Left cardiac atrium (tissue), 4 donors: ENCODE measurements around the gene S100A7. TPM values are rescaled to one million over a fixed set of nuclear protein-coding genes. Genes with fewer than 3 reads are reported as not detected.
A peak's percentile ranks its signal among the peaks of the same experiment; 100 is the strongest.

Experiments
- ATAC-seq, 2 donors: fragments of 200-7000 bp; cut with Tn5 transposase; one replicate each; pipeline ENCODE4 v1.9.1; 2020; ENCODE audit warnings: mild to moderate bottlenecking in 2 of 2, moderate library complexity in 2 of 2
- DNase-seq: peaks from one replicate; pipeline ENCODE4 v3.0.0-alpha.2; 2020
- intact Hi-C, 2 donors: fragments of 100-400 bp; cut with DNase I; formaldehyde crosslinking; loops; one replicate each; pipeline versions ENCODE4 v1.14.1 to v1.15.1; 2022 to 2023
- long read RNA-seq: library from polyadenylated mRNA; unstranded; transcript quantifications from one replicate; pipeline ENCODE4 v2.0.0, GENCODE V29; 2021
- total RNA-seq, 2 donors: library from RNA; stranded (reverse); fragmentation: NEBNext Ultra II Directional; extraction: Animal tissue kit (Norgen Biotek cat#: 25700); gene quantifications; one replicate each; pipeline ENCODE4 v1.2.1, GENCODE V29; 2021
- donor health status: DM: no; HTN: yes; CAD: no.
- donor health status: DM: no; HTN: yes; CAD: no; lungs with severe emphysema.
- donor health status: DM: yes; HTN: yes; CAD: no.
- donor health status: Dilated cardiomyopathy.

S100A7 gene
- not detected for total RNA-seq
- long read RNA-seq = 0 reads

DNA sequence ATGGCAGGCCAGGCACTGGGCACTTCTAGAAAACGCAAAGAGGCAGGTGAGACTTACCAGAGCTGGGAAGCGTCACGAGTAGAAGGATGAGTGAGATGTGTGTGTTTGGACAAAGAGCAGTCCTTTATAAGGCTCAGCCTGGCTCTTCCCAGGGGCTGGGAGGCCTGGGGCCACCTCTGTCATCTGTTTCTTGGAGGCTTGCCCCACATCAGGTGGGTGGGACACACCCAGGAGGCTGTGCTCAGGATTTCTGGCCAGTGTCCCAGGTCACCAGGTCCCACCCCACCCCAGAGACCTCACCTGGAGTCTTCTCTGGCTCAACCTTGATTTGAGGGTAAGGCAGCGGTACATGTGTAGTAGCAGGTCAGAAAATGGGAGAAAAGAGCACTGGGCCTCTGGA is at the start of gene S100A7:
S100A7 (minus strand) TSS at position 101 of the 400 bp plus-strand sequence. CDS start 1,638 bp downstream, outside the sequence.
- ATAC-seq (no peak), DNase-seq (no peak)
- intact Hi-C loops = no loop called here

DNA sequence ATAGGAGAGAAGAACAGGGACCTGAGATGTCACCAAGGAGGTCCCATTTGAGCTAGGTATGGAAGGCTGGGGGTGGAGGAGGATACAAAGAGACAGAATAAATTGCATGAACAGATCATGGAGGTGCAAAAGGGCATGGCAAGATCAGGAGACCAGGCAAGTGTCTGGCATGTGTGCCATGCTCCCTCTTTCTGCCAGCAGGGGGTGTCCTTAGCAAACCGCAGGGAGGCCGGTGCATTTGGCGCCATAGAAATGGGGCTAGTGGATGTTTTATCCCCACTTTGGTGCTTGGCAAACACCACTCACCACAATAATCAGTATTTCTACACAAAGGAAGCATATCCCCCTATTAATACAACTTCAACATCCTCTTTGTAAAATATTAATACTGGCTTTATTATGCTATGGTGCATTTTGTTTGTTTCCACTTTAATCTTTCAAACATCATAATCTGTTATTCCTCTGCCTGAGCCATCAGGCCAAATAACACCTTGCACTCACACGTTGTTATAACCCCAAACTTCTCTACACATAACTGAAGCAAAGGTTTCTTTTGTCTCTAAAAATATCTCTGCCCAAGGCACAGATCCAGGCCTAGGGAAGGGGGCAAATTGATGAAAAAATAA is 49.4 kb upstream of the S100A7 start:
- intact Hi-C loops = loop anchor here (2.0 to 10.0 kb wide), 3 partner anchors 59 to 392 kb away; partner anchors contain the start of gene SLC27A3 (in 1 of the 2)
- ATAC-seq (no peak), DNase-seq (peak; percentile 49)

- intact Hi-C loops = loop anchor here in 1 of 2 donors (5.0 kb wide), 1 partner anchor 393 kb away; no protein-coding TSS in a partner anchor
- no peak for ATAC-seq
- no peak for DNase-seq
These were observed 48.6 kb upstream of the S100A7 start for GRCh38 chr1:153509036-153509435.

DNA sequence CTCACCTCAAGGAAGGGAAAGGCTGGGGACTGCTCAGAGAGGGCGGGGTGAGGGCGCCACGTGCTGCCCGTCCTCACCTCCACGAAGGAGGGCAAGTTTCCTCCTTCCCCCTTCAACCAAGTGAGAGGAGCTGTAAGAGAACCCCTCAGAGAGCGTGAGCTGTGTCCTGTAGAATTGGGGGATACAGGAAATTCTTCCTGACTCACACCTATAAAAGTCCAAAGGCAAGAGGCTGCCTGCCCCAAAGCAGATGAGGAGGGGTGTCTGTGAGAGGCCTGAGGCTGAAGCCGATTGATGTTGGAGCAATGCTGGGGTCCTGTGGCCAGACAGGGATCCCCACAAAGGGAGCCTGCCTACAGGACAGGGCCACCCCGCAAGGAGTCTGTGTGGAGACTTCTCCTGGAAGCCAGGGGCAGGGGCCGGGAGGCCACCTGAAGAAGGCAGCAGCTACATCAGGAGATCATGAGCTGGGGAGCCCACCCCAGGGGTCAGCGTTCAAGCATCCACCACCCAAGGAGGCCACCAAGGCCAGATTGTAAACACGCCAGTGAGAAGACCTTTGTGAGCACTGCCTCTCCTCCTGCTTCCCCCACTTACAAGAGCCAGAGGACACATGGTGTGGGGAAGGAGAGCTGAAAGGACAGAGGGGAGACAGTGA is 47.6 kb upstream of the S100A7 start:
- no peak for ATAC-seq
- intact Hi-C loops = loop anchor here in 1 of 2 donors (5.0 kb wide), 1 partner anchor 394 kb away; no protein-coding TSS in a partner anchor
- DNase-seq = no peak

DNA sequence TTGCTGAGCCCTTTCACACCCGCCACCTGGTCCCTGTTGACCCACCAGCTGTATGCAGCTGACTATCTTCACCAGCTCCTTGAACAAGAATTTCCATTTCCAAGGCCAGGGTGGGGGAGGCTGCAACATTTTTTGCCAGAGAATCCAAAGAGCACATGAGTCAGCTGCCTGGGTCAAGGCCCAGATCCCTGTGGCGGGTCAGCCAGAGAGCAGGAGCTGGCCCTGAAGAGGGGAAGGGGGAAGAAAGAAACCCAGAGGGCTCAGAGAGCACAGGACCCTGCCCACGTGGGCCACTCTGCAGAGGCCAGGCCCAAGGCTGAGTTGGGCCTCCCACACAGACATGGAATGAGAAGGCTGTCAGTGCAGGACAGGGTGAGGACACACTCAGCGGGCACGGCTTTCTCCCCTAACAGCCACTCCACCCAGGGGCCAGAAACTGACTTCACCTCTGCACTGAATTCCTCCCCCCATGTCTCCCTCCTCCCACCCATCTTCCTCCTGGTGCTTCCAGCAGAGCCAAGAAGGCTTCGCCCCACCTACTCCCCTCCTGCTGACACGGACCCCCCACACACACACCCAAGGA is 46.5 kb upstream of the S100A7 start:
- DNase-seq = peak; percentile 86
- peak; percentile 87 for ATAC-seq
- intact Hi-C loops = loop anchor here in 1 of 2 donors (5.0 kb wide), 1 partner anchor 395 kb away; no protein-coding TSS in a partner anchor

DNA sequence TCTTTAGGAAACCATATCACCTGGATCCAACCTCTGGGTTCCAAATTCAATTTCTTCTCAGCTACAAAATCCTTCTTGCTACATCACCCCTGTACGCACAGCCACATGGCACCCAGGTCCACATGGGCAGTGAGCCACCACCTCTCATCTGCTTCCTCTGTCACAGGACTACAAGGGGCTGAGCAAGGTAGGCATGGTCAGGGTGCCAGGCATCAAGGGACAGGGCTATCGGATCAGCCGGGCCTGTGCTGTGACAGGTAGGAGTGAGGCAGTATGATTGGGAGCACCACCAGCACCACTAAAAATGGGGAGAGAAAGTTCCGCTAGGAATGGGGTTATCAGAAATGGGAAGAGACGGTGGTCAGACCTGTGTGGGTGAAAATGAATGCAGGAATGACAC is 45.9 kb upstream of the S100A7 start:
- ATAC-seq (peak in 1 of 2 donors; percentile 7), DNase-seq (peak; percentile 41)
- intact Hi-C loops = loop anchor here in 1 of 2 donors (5.0 kb wide), 1 partner anchor 396 kb away; no protein-coding TSS in a partner anchor

DNA sequence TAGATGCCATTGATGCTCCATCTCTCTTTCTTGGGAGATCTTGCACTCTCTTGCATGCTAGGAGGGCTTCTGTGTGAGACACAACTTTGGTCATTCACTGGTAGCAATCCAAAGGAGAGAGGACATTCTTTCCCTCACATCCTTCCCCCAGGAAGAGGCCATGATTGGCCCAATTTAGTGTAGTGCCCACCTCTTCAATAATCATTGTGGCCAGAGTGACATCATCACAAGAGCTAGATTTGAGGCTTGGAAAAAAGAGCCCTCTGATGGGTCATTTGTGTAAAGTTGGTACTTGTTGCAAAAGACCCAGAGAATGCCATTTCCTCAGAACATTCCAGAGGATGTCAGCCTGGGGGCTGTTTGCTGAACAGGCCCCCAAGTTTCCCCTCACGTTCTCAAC is 45.1 kb upstream of the S100A7 start:
- intact Hi-C loops = loop anchor here in 1 of 2 donors (5.0 kb wide), 1 partner anchor 397 kb away; no protein-coding TSS in a partner anchor
- DNase-seq = no peak
- ATAC-seq = no peak

DNA sequence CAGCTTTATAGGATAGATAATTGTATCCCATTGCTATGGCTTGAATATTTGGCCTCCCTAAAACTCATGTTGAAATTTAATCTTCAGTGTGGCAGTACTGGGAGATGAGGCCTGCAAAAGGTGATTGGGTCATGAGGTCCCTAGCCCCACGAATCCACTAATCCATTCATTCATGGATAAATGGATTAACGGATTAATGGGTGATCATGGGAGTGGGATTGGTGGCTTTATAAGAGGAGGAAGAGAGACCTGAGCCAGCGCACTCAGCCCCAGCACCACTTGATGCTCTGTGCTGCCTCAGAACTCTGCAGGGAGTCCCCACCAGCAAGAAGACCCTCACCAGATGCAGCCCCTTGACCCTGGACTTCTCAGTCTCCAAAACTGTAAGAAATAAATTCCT is 43.3 kb upstream of the S100A7 start:
- intact Hi-C loops = no loop called here
- DNase-seq (no peak), ATAC-seq (no peak)

DNA sequence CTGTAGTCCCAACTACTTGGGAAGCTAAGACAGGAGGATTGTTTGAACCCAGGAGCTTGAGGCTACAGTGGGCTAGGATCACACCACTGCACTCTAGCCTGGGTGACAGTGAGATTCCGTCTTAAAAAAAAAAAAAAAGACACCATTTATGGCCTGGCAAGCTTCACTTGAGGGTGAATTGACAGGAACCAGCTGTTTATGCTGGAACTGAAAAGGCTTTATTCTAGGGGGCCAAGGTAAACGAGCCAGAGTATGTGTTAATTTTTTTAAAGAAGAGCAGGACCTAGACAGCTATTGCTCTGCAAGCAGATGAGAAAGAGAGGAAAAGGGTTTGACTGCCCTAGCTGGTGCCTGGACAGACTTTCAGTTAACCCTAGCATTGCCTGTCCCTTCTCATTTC is 38.3 kb upstream of the S100A7 start:
- intact Hi-C loops = no loop called here
- DNase-seq (no peak), ATAC-seq (no peak)

- no peak for DNase-seq
- intact Hi-C loops = no loop called here
- no peak for ATAC-seq
These were observed 35.1 kb upstream of the S100A7 start for GRCh38 chr1:153495536-153495935.

DNA sequence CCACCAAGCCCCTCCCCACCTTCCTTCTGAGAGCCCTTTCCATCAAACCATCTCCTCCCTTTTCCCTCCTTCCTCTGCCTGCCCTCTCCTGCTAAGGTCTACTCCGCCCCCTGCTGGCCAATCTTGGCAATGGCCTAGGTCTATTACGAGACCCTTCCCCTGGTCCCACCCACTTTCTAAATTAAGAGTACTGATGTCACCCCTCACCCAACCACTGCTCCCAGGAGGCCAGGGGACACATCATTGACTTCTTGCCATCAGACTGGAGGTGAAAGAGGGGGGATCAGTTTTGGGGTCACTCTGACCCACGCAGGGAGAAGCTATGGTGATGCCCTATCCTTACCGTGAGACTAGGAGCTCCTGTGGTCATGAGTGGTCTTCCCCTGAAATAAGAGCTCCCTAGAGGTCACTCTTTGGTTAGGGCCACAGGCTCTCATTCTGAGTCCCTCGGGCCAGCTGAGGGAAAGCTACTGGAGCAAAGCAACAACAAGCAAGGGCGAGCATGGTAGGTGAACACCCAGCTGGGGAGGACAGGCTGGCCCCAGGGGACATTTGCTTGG is 34.6 kb upstream of the S100A7 start:
- intact Hi-C loops = loop anchor here (1.0 to 5.0 kb wide), 2 partner anchors 143 kb away; no protein-coding TSS in a partner anchor
- DNase-seq (peak; percentile 77), ATAC-seq (peak; percentile 53 to 79)

DNA sequence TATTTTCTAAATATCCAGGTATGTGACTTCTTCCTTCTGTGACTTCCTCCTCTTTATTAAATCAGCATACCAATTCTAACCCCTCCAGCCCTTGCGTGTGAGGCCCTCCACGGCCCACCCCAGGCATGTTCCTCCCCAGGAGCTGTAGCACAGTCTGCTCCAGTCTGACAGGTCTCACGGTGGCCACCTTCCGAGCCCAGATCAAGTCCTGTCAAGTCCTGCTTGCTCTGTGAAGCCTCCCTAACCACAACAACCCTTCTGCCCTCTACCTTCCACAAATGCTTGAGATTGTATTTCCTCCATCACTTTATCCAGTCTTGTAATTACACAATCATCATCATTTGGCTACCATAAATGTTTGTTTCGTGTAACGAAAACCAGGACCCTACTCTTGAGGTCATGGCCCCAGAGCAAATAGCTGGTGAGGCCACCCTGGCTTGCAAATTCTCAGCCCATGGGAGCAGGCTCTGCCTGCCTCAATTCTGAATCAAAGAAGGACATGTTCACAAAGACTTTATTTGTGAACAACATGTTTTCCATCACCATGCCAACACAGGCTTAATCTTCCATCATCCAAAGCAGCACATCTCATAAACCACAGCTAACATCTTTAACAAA is 33.0 kb upstream of the S100A7 start:
- DNase-seq (no peak), ATAC-seq (no peak)
- intact Hi-C loops = loop anchor here in 1 of 2 donors (5.0 kb wide), 1 partner anchor 141 kb away; no protein-coding TSS in a partner anchor

DNA sequence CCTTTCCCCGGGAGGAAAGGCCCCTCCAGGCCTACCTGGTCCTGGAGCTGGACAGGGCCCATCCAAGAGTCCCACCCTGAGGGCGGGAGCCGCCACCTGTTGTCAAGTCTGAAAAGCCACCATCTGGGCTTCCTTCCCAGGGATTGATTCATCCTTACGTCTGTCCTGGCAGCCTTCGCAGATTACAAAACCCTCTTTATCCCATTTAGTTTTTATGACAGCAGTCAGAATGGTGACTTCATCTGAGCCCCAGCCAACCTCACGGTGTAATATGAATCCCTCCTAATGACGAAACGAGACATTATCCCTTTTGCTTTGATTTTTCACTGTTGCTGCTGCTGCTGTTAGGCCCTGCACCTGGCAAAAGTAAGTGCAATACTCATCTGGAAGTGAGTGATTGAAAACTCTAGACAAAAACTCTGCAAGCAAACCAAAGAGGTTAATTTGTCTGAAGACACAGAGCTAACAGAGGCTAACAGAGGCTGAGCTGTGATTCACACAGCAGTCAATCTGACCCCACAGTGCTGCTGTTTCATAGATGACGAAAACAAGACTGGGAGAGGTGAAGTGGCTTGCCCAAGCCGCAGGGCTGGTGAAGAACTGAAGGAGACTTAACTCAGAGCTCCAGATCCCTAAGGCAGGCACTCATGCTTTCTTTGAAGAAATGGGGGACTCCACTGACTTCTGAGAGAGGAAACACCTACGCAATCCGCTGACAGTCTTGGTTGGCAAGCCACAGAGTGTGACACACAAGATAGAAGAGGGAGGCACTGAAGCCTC is 30.0 kb upstream of the S100A7 start:
- intact Hi-C loops = loop anchor here in 1 of 2 donors (5.0 kb wide), 1 partner anchor 138 kb away; no protein-coding TSS in a partner anchor
- ATAC-seq = peak; percentile 46 to 85
- peak; percentile 76 for DNase-seq

DNA sequence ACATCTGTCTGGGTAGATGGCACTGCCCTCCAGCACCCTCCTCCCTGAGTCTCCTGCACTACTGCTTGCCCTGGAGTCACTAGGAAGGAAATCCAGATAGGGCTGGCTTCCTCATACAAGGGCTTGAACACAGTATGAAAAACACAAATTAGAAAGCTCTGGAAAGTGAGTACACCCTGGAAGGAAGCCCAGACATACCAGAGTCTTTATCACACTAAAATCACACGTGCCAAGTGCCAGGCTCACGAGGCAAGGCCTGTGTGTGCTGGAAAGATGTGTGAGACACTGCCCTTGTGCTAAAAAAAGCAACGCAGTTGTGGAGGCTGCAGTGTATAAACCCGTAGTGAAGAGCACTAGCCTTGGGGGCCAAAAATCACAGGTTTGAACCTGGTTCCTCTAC is 28.3 kb upstream of the S100A7 start:
- DNase-seq (no peak), ATAC-seq (peak; percentile 47 to 61)
- intact Hi-C loops = no loop called here

DNA sequence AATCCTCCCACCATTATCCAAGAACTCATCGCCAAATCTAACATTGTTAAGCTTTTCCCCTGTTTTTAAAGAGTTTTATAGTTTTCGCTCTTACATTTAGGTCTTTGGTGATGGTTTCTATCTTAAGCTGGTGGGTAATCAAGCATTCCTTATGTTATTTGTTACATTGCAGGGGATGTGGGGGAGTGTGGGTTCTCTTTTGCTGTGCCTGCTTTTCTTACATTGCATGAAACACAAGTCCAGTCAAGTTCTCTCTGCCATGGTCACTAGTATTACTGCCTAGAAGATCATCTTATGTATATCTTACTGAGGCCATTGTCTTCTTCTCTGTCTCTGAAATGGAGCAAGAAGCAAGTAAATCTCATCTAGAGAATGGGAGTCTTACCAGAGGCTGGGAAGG is 27.3 kb upstream of the S100A7 start:
- no peak for ATAC-seq
- intact Hi-C loops = no loop called here
- DNase-seq = no peak

DNA sequence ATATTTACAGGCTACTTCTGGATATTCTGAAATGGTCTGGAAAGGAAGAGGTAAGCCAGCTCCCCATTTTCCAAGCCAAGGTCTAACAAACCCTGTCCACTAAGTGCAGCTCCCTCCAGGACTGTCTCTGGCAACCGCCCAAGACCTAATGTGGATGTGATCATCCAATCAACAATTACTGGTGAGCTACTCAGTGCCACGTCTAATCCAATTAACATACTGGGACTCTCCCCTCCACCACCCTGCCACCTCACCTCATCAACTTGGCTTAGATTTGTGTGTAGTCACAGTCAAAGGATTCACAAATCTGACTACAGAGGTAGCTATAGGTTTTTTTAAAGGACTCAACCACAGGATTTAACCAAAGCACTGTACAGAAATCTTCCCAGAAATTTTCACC is 25.4 kb upstream of the S100A7 start:
- intact Hi-C loops = no loop called here
- DNase-seq (no peak), ATAC-seq (no peak)

DNA sequence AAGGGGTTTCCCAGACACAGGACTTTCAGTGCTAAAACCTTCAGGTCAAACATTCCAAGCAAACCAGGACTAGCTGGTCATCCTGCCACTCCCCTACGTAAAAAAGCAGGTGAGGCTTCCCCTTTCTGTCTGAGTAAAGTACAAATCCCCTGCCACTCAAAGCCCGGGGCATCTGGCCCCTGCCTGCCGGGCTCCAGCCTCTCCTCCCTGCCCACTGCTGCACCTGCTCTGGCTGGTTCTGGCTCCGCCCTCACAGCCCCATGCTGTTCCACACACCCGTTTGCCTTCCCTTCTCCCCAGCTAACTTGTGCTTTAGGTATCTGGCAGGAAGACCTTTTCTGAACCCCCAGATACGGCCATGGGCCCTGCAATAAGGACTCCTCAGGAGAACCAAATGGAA is 23.3 kb upstream of the S100A7 start:
- no peak for DNase-seq
- ATAC-seq = no peak
- intact Hi-C loops = no loop called here

DNA sequence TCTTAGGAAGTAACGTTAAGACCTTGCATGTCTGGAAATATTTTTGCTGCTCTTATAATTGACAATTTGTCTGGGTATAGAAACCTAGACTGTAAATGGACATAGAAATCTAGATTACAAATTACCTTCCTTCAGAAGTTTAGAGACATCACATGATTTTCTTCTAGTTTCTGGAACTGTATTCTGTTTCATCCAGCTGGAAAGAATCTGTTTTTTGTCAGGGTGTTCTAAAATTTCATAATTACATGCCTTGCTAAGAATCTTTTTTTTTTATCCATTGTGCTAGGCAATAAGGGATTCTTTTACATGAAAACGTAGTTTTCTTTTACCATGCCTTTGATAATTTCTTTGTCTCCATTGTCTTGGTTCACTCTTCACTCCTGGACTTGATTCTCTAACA is 20.7 kb upstream of the S100A7 start:
- intact Hi-C loops = no loop called here
- ATAC-seq (no peak), DNase-seq (no peak)
